CD14-positive monocyte (primary cell): ENCODE results near the gene FBXL2. TPM values are rescaled to one million over a fixed set of nuclear protein-coding genes. Genes with fewer than 3 reads are reported as not detected.
A peak's percentile ranks its signal among the peaks of the same experiment; 100 is the strongest.

Experiments
- DNase-seq, 3 donors: peaks; one replicate each; pipeline ENCODE4 v3.0.0-alpha.2; 2011 to 2022
- H2AFZ ChIP-seq: 2 replicates; pipeline ENCODE4 v1.6.0; 2012; ENCODE audit warnings: mild to moderate bottlenecking, low read depth, low read length, inconsistent platforms; ENCODE audit not compliant: insufficient read depth, poor library complexity, severe bottlenecking
- H3K27ac ChIP-seq, 2 donors: 1 replicate in 1 of 2; 2 replicates in 1 of 2; pipeline ENCODE4 v1.5.1; 2012 to 2013; ENCODE audit warnings: low read length in 2 of 2, control low read depth in 1 of 2, inconsistent platforms in 1 of 2, low read depth in 1 of 2, mild to moderate bottlenecking in 1 of 2
- H3K27me3 ChIP-seq, 2 donors: one replicate each; pipeline versions ENCODE4 v1.6.0 to v1.6.1; 2011 to 2013; ENCODE audit warnings: low read length in 2 of 2; ENCODE audit not compliant: control insufficient read depth in 2 of 2, insufficient read depth in 2 of 2
- H3K36me3 ChIP-seq, 2 donors: replicated peaks in 1 of 2; 1 replicate in 1 of 2; 2 replicates in 1 of 2; pipeline versions ENCODE4 v1.5.1 to v1.6.1; 2012 to 2013; ENCODE audit warnings: low read length in 2 of 2, control low read depth in 1 of 2, inconsistent platforms in 1 of 2, mild to moderate bottlenecking in 1 of 2; ENCODE audit not compliant: insufficient read depth in 2 of 2, control insufficient read depth in 1 of 2
- H3K4me1 ChIP-seq, 2 donors: 1 replicate in 1 of 2; 2 replicates in 1 of 2; pipeline versions ENCODE4 v1.5.1 to v1.6.1; 2012 to 2013; ENCODE audit warnings: low read length in 2 of 2, control low read depth in 1 of 2, inconsistent platforms in 1 of 2, mild to moderate bottlenecking in 1 of 2, moderate library complexity in 1 of 2; ENCODE audit not compliant: insufficient read depth in 2 of 2, control insufficient read depth in 1 of 2
- H3K4me2 ChIP-seq: replicated peaks from 2 replicates; pipeline ENCODE3; 2012; ENCODE audit warnings: low read length, moderate library complexity, mild to moderate bottlenecking; ENCODE audit not compliant: poor library complexity, severe bottlenecking; ENCODE audit errors: extremely low read depth
- H3K4me3 ChIP-seq, 3 experiments: fragments of 200-600 bp in 1 of 3; sonication (generic) in 1 of 3; replicated peaks in 1 of 3; 1 replicate in 2 of 3; 2 replicates in 1 of 3; pipeline ENCODE4 v1.5.1; 2011 to 2013; ENCODE audit warnings: low read length in 3 of 3, mild to moderate bottlenecking in 3 of 3, control low read depth in 2 of 3, low read depth in 2 of 3, inconsistent platforms in 1 of 3, moderate library complexity in 1 of 3
- H3K79me2 ChIP-seq: 2 replicates; pipeline ENCODE4 v1.6.0; 2012; ENCODE audit warnings: mild to moderate bottlenecking, control low read depth, inconsistent platforms, low read length, moderate library complexity; ENCODE audit not compliant: insufficient read depth
- H3K9ac ChIP-seq: 2 replicates; pipeline ENCODE4 v1.6.0; 2017; ENCODE audit warnings: low read length, mild to moderate bottlenecking; ENCODE audit not compliant: insufficient read depth, poor library complexity, severe bottlenecking
- H3K9me3 ChIP-seq, 2 donors: replicated peaks in 1 of 2; 1 replicate in 1 of 2; 2 replicates in 1 of 2; pipeline versions ENCODE4 v1.5.1 to v1.6.1; 2012 to 2013; ENCODE audit warnings: low read length in 2 of 2, control low read depth in 1 of 2; ENCODE audit not compliant: control insufficient read depth in 1 of 2, insufficient read depth in 1 of 2
- H4K20me1 ChIP-seq: 2 replicates; pipeline ENCODE4 v1.6.0; 2012; ENCODE audit warnings: mild to moderate bottlenecking, low read length, control low read depth, moderate library complexity; ENCODE audit not compliant: insufficient read depth
- H3K27ac Mint-ChIP-seq, 7 donors: one replicate each; pipeline ENCODE4 v1.8.0; 2020; ENCODE audit warnings: mild to moderate bottlenecking in 7 of 7, mixed read lengths in 7 of 7, moderate library complexity in 6 of 7, inconsistent platforms in 2 of 7
- H3K27me3 Mint-ChIP-seq, 3 donors: one replicate each; pipeline ENCODE4 v1.8.0; 2021 to 2022; ENCODE audit warnings: low read depth in 3 of 3, mild to moderate bottlenecking in 3 of 3, mixed read lengths in 3 of 3, moderate library complexity in 3 of 3, inconsistent platforms in 1 of 3
- H3K36me3 Mint-ChIP-seq, 2 donors: one replicate each; pipeline ENCODE4 v1.8.0; 2020; ENCODE audit warnings: mixed read lengths in 2 of 2, inconsistent platforms in 1 of 2, mild to moderate bottlenecking in 1 of 2
- H3K4me1 Mint-ChIP-seq: one replicate; pipeline ENCODE4 v1.8.0; 2020; ENCODE audit warnings: mild to moderate bottlenecking, mixed read lengths
- H3K4me3 Mint-ChIP-seq, 2 donors: one replicate each; pipeline ENCODE4 v1.8.0; 2020; ENCODE audit warnings: mild to moderate bottlenecking in 2 of 2, mixed read lengths in 2 of 2, moderate library complexity in 1 of 2
- H3K9me3 Mint-ChIP-seq, 7 donors: one replicate each; pipeline ENCODE4 v1.8.0; 2020 to 2022; ENCODE audit warnings: mixed read lengths in 7 of 7, mild to moderate bottlenecking in 6 of 7, moderate library complexity in 6 of 7, inconsistent platforms in 2 of 7
- WGBS: methylation state at CpG from one replicate; pipeline ENCODE4 v1.1.5; 2013; ENCODE audit warnings: missing lambda C conversion rate; ENCODE audit not compliant: insufficient coverage; 5-methylcytosine and 5-hydroxymethylcytosine counted together
- intact Hi-C, 2 donors: fragments of 100-400 bp; cut with micrococcal nuclease; formaldehyde crosslinking; loops; one replicate each; pipeline versions ENCODE4 v1.15.0 to v1.15.1; 2023
- polyA plus RNA-seq, 3 donors: library from polyadenylated mRNA; depleted of rRNA in 1 of 3; unstranded in 2 of 3; stranded (reverse) in 1 of 3; fragments of 300-500 nt in 2 of 3; fragments of >200 nt in 1 of 3; fragmentation: Illumina TruSeq in 2 of 3; gene quantifications; 1 replicate in 2 of 3; 2 replicates in 1 of 3; pipeline ENCODE4 v1.2.3, GENCODE V29; 2012 to 2021
- small RNA-seq: library from RNA; depleted of rRNA; stranded (forward); fragments of <200 nt; gene quantifications from one replicate; pipeline ENCODE3, GENCODE V24; 2012; ENCODE audit warnings: low read depth; ENCODE audit not compliant: insufficient read length
- TF ChIP-seq, protein P1 (sequence below): fragments of 200-600 bp; IDR thresholded peaks from one replicate; pipeline ENCODE4 v1.8.0; 2022; ENCODE audit warnings: antibody characterized with exemption, mild to moderate bottlenecking

FBXL2 gene
- polyA plus RNA-seq, 3 donors, result not detected

DNA sequence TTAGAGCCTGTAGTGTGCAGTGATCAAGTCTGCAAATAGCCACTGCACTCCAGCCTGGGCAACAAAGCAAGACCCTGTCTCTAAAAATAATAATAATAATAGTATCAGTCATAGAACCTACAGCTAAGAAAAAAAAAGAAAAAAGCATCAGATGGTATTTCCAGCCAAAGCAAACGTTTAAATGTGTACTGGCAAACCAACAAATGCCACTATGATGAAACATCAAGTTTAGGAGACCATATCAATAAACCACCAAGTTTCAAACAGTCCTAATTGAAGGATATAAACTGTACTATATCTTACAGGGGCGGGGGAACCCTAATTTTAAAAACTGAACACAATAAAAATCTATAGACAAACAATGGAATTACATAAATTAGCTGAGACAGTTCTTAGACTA is 156.6 kb downstream of the FBXL2 start:
- no peaks in the 10 kb centered on the region for H3K27me3 Mint-ChIP-seq
- WGBS, result no CpG with 5 or more reads among the region's 2 CpGs
- no peak overlapping the region for H3K9ac ChIP-seq
- H3K4me1 Mint-ChIP-seq, result peaks cover 88% of the 10 kb centered on the region
- H4K20me1 ChIP-seq, result peaks cover 100% of the 10 kb centered on the region
- H2AFZ ChIP-seq, result no peak overlapping the region
- H3K79me2 ChIP-seq, result peaks cover 100% of the 10 kb centered on the region
- peaks cover 3 to 10% of the 10 kb centered on the region in 2 donors for H3K36me3 Mint-ChIP-seq
- H3K27ac Mint-ChIP-seq, result peak overlapping the region; percentile 83 to 96 (median 92)
- peaks cover 79 to 94% of the 10 kb centered on the region in 2 donors for H3K4me1 ChIP-seq
- no peaks in the 10 kb centered on the region for H3K27me3 ChIP-seq
- no peak overlapping the region for H3K4me3 ChIP-seq
- H3K4me2 ChIP-seq, result peak overlapping the region; percentile 12
- intact Hi-C loops, result loop anchor here in 1 of 2 donors (10.0 kb wide), 1 partner anchor 319 kb away; the partner anchor contains the start of gene CRTAP
- no peaks in the 10 kb centered on the region for H3K36me3 ChIP-seq
- H3K27ac ChIP-seq, result peak overlapping the region; percentile 35 to 38
- TF ChIP-seq, protein P1, sequence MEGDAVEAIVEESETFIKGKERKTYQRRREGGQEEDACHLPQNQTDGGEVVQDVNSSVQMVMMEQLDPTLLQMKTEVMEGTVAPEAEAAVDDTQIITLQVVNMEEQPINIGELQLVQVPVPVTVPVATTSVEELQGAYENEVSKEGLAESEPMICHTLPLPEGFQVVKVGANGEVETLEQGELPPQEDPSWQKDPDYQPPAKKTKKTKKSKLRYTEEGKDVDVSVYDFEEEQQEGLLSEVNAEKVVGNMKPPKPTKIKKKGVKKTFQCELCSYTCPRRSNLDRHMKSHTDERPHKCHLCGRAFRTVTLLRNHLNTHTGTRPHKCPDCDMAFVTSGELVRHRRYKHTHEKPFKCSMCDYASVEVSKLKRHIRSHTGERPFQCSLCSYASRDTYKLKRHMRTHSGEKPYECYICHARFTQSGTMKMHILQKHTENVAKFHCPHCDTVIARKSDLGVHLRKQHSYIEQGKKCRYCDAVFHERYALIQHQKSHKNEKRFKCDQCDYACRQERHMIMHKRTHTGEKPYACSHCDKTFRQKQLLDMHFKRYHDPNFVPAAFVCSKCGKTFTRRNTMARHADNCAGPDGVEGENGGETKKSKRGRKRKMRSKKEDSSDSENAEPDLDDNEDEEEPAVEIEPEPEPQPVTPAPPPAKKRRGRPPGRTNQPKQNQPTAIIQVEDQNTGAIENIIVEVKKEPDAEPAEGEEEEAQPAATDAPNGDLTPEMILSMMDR, result no peak
- H3K9me3 ChIP-seq, result no peaks in the 10 kb centered on the region
- H3K4me3 Mint-ChIP-seq, result no peak overlapping the region
- peaks cover 0 to 5% (median 0%) of the 10 kb centered on the region in 7 donors for H3K9me3 Mint-ChIP-seq
- DNase-seq, result no peak

Small RNA genes lying within 50 kb of the gene (small RNA-seq; reads per million reads assigned to genes)
- gene RNU7-110P, result not detected

Other genes starting within 250 kb of the FBXL2 start
- gene GLB1, start 180.3 kb upstream of the FBXL2 start, polyA plus RNA-seq, result 100 to 1,000 TPM in 2 of 3 donors, 10 to 100 TPM in 1; 79.2 to 169 (median 145) TPM
- gene TMPPE, start 180.3 kb upstream of the FBXL2 start, polyA plus RNA-seq, result 1 to 10 TPM; 3.8 to 7.5 (median 4.3) TPM
- gene CRTAP, start 163.4 kb upstream of the FBXL2 start, polyA plus RNA-seq, result 100 to 1,000 TPM; 134 to 321 (median 317) TPM
- not detected for gene SUSD5, start 58.6 kb upstream of the FBXL2 start, polyA plus RNA-seq
- 10 to 100 TPM in 1 of 3 donors, 1 to 10 TPM in 2; 7.8 to 72.4 (median 8.8) TPM for gene UBP1, start 163.0 kb downstream of the FBXL2 start, polyA plus RNA-seq